Dedifferentiated amniotic fluid mesenchymal stem cell (primary cell): ENCODE measurements around the gene PEX26.
"Not testable (repeated sequence)": the region's sequence is repeated elsewhere in the genome, so short reads cannot be mapped to it uniquely, and the experiment has no call there.

Experiments used
- DNase-seq: peaks from one replicate; pipeline ENCODE4 v3.0.0-alpha.2; 2016; ENCODE audit errors: extremely low spot score

PEX26 gene

GRCh38 chr22:18096823-18097222 lies 19.0 kb downstream of the PEX26 start:
- no peak for DNase-seq

GRCh38 chr22:18100781-18101180 lies 23.0 kb downstream of the PEX26 start:
- no peak for DNase-seq

- no peak for DNase-seq
Observed at GRCh38 chr22:18101536-18101935, 23.7 kb downstream of the PEX26 start.

GRCh38 chr22:18103527-18104269 lies 25.9 kb downstream of the PEX26 start:
- no peak for DNase-seq

- DNase-seq = no peak
Observed at GRCh38 chr22:18104566-18104965, 26.8 kb downstream of the PEX26 start.

- DNase-seq = not testable (repeated sequence)
Observed at GRCh38 chr22:18105981-18106380, 28.2 kb downstream of the PEX26 start.

- not testable (repeated sequence) for DNase-seq
Observed at GRCh38 chr22:18106550-18107341, 29.0 kb downstream of the PEX26 start.

GRCh38 chr22:18108187-18108586 lies 30.4 kb downstream of the PEX26 start:
- DNase-seq = no peak

- no peak for DNase-seq
Observed at GRCh38 chr22:18109410-18110193, 31.8 kb downstream of the PEX26 start.

GRCh38 chr22:18110194-18110953 lies 32.6 kb downstream of the PEX26 start, which contains the start of gene TUBA8:
Gene TUBA8, plus strand, starts transcription at chr22:18110809. Its CDS starts 57 bp downstream, at chr22:18110866.
- no peak for DNase-seq

GRCh38 chr22:18110954-18111758 lies 33.4 kb downstream of the PEX26 start:
- DNase-seq = no peak

GRCh38 chr22:18111759-18112330 lies 34.1 kb downstream of the PEX26 start:
- DNase-seq = no peak

GRCh38 chr22:18112440-18112839 lies 34.6 kb downstream of the PEX26 start:
- DNase-seq = no peak

GRCh38 chr22:18113680-18114394 lies 36.0 kb downstream of the PEX26 start:
- no peak for DNase-seq

GRCh38 chr22:18114495-18114894 lies 36.7 kb downstream of the PEX26 start:
- no peak for DNase-seq

GRCh38 chr22:18114976-18115652 lies 37.3 kb downstream of the PEX26 start:
- no peak for DNase-seq

GRCh38 chr22:18115906-18116371 lies 38.1 kb downstream of the PEX26 start:
- DNase-seq = no peak

GRCh38 chr22:18116634-18117033 lies 38.8 kb downstream of the PEX26 start:
- DNase-seq = no peak
